Large intestine (tissue), 12 donors: ENCODE measurements around the gene RALGPS1. TPM values are rescaled to one million over a fixed set of nuclear protein-coding genes. Genes with fewer than 3 reads are reported as not detected.

Source experiments
- DNase-seq, 2 donors: peaks; one replicate each; pipeline versions ENCODE4 v3.0.0 to v3.0.0-alpha.2; 2013
- H3K27ac ChIP-seq: one replicate; pipeline ENCODE4 v1.5.1; 2013; ENCODE audit warnings: low read length
- H3K27me3 ChIP-seq: 2 replicates; pipeline ENCODE4 v1.6.1; 2013; ENCODE audit warnings: low read length; ENCODE audit not compliant: control insufficient read depth, insufficient read depth
- H3K36me3 ChIP-seq: 2 replicates; pipeline ENCODE4 v1.6.1; 2013; ENCODE audit warnings: low read length; ENCODE audit not compliant: control insufficient read depth, insufficient read depth
- H3K4me1 ChIP-seq: one replicate; pipeline ENCODE4 v1.6.1; 2013; ENCODE audit warnings: low read length; ENCODE audit not compliant: control insufficient read depth, insufficient read depth
- H3K4me3 ChIP-seq: one replicate; pipeline ENCODE4 v1.5.1; 2013; ENCODE audit warnings: low read length
- H3K9me3 ChIP-seq: one replicate; pipeline ENCODE4 v1.6.1; 2013; ENCODE audit warnings: mild to moderate bottlenecking, low read depth, low read length, moderate library complexity; ENCODE audit not compliant: control insufficient read depth
- WGBS: methylation state at CpG from one replicate; pipeline ENCODE4 v1.1.5; 2013; ENCODE audit warnings: low lambda C conversion rate; ENCODE audit not compliant: insufficient coverage; 5-methylcytosine and 5-hydroxymethylcytosine counted together
- long read RNA-seq, 11 donors: transcript quantifications; one replicate each; lab custom pipeline, GENCODE V29; 2026
- polyA plus RNA-seq: library from polyadenylated mRNA; unstranded; fragments of 120-200 nt; gene quantifications from one replicate; pipeline ENCODE4 v1.2.1, GENCODE V29; 2013

RALGPS1 gene, protein sequence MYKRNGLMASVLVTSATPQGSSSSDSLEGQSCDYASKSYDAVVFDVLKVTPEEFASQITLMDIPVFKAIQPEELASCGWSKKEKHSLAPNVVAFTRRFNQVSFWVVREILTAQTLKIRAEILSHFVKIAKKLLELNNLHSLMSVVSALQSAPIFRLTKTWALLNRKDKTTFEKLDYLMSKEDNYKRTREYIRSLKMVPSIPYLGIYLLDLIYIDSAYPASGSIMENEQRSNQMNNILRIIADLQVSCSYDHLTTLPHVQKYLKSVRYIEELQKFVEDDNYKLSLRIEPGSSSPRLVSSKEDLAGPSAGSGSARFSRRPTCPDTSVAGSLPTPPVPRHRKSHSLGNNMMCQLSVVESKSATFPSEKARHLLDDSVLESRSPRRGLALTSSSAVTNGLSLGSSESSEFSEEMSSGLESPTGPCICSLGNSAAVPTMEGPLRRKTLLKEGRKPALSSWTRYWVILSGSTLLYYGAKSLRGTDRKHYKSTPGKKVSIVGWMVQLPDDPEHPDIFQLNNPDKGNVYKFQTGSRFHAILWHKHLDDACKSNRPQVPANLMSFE
- polyA plus RNA-seq = 58.8 TPM
- long read RNA-seq, donor 1, partial matches to known transcripts = 5 of 6 reads
- long read RNA-seq, donor 1, other reads (novel, unspliced or antisense) = 0 of 6 reads
- long read RNA-seq, donor 2 = 0 reads
- long read RNA-seq, donor 3 = 0 reads
- long read RNA-seq, donor 4 = 0 reads
- long read RNA-seq, donor 5 = 0 reads
- long read RNA-seq, donor 6, partial matches to known transcripts = 0 of 2 reads
- long read RNA-seq, donor 6, other reads (novel, unspliced or antisense) = 0 of 2 reads
- long read RNA-seq, donor 7 = 0 reads
- long read RNA-seq, donor 8, partial matches to known transcripts = 5 of 6 reads
- long read RNA-seq, donor 8, other reads (novel, unspliced or antisense) = 0 of 6 reads
- long read RNA-seq, donor 9, full-length matches to known transcripts = 2 of 2 reads
- long read RNA-seq, donor 9, partial matches to known transcripts = 0 of 2 reads
- long read RNA-seq, donor 9, other reads (novel, unspliced or antisense) = 0 of 2 reads
- long read RNA-seq, donor 10 = 0 reads
- long read RNA-seq, donor 11 = 0 reads

GRCh38 chr9:126914458-126915280 is at the start of gene RALGPS1:
TSS of gene RALGPS1 (plus strand) at chr9:126914782. CDS start at chr9:126962290, 47,508 bp downstream.
- H3K4me3 ChIP-seq = peak within 1 kb of the TSS; percentile 73
- H3K9me3 ChIP-seq = no peaks in the 10 kb centered on the region
- no CpG with 5 or more reads among the region's 105 CpGs for WGBS
- H3K27ac ChIP-seq = peak within 1 kb of the TSS; percentile 94
- H3K36me3 ChIP-seq = no peaks in the 10 kb centered on the region
- peak; percentile 95 to 99 for DNase-seq
- no peaks in the 10 kb centered on the region for H3K27me3 ChIP-seq
- peaks cover 32% of the 10 kb centered on the region for H3K4me1 ChIP-seq

DNA sequence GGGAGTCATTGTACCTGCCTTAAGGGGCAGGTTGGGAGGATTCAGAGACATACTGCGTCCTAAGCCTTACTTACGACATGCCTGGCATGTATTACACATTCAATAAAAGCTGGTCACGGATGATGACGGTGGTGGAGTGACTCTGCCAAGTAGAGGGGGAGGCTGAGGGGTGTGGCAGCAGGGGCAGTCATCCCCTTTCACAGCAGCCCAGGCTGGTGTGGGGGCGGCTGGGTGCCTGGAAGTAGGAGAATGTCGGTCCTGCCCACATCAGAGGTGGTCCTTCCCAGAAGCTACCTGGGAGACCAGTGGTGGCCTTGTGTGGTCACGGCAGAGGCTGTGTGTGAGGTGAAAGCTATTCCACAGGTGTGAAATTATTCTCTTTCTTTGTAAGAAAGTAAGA is 45.2 kb upstream of the RALGPS1 start:
- H3K4me1 ChIP-seq = no peaks in the 10 kb centered on the region
- 67% methylated on average over 1 of the region's 7 CpGs for WGBS
- H3K4me3 ChIP-seq = no peak overlapping the region
- H3K36me3 ChIP-seq = peaks cover 35% of the 10 kb centered on the region
- DNase-seq = no peak
- no peak overlapping the region for H3K27ac ChIP-seq
- no peaks in the 10 kb centered on the region for H3K9me3 ChIP-seq
- no peaks in the 10 kb centered on the region for H3K27me3 ChIP-seq

- DNase-seq = no peak
- Histone ChIP-seq H3K36me3 (peaks cover 20% of the 10 kb centered on the region), H3K4me1 (no peaks in the 10 kb centered on the region), H3K27ac (no peak overlapping the region), H3K9me3 (no peaks in the 10 kb centered on the region), H3K27me3 (no peaks in the 10 kb centered on the region), H3K4me3 (no peak overlapping the region)
- WGBS = 94% methylated on average over 2 of the region's 4 CpGs
Measured at GRCh38 chr9:126872516-126872915, 42.1 kb upstream of the RALGPS1 start.

- no peak overlapping the region for H3K4me3 ChIP-seq
Measured at GRCh38 chr9:126874546-126875314, 39.9 kb upstream of the RALGPS1 start.

GRCh38 chr9:126875756-126876510 is 38.6 kb upstream of the RALGPS1 start:
- H3K27me3 ChIP-seq = no peaks in the 10 kb centered on the region
- no peak overlapping the region for H3K4me3 ChIP-seq
- H3K9me3 ChIP-seq = no peaks in the 10 kb centered on the region
- no peak overlapping the region for H3K27ac ChIP-seq
- WGBS = no CpG with 5 or more reads among the region's 4 CpGs
- peaks cover 24% of the 10 kb centered on the region for H3K36me3 ChIP-seq
- H3K4me1 ChIP-seq = no peaks in the 10 kb centered on the region
- DNase-seq = no peak

More at GRCh38 chr9:126874546-126875314, 39.9 kb upstream of the RALGPS1 start:
- Histone ChIP-seq H3K4me1 (no peaks in the 10 kb centered on the region), H3K27me3 (no peaks in the 10 kb centered on the region), H3K9me3 (no peaks in the 10 kb centered on the region), H3K36me3 (peaks cover 12% of the 10 kb centered on the region), H3K27ac (no peak overlapping the region)
- WGBS = 67% methylated on average over 1 of the region's 9 CpGs
- DNase-seq = no peak

DNA sequence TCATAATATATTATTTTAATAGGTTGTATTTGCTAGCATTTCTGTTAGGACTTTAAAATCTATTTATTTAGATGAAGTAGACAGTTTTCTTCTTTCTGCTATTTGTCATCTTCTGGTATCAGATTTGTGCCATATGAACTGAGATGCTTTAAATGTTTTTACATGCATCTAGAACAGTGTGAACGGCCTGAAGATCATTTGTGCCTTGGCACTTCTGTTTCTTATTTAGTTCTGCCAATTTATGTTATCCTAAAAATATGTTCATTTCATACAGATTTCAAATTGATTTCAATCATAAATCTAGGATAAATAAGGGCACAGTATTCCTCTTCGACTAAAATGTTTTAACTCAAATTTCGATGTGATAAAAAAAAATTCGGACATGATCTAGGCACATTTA is 38.1 kb upstream of the RALGPS1 start:
- DNase-seq = no peak
- no peak overlapping the region for H3K27ac ChIP-seq
- WGBS = 95% methylated on average over 3 of the region's 4 CpGs
- H3K27me3 ChIP-seq = no peaks in the 10 kb centered on the region
- H3K4me1 ChIP-seq = no peaks in the 10 kb centered on the region
- no peak overlapping the region for H3K4me3 ChIP-seq
- no peaks in the 10 kb centered on the region for H3K9me3 ChIP-seq
- peaks cover 28% of the 10 kb centered on the region for H3K36me3 ChIP-seq

DNA sequence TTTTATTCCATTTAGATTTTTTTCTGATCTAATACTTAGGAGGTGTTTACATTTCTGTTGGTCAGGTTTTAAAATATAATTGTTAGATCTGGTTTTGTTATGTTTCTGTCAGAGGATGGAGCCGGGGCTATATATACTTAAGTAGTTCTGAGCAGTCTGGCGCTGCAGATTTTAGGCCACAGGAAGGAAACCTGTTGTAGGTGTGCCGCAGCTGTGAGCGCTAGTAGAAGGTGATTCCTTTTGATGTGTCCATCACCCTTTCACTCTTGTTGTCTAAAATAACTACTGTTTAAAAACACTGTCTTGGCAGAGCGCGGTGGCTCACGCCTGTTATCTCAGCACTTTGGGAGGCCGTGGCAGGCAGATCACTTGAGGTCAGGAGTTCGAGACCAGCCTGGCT is 37.2 kb upstream of the RALGPS1 start:
- H3K4me1 ChIP-seq = no peaks in the 10 kb centered on the region
- no peak overlapping the region for H3K4me3 ChIP-seq
- DNase-seq = no peak
- H3K27ac ChIP-seq = no peak overlapping the region
- WGBS = no CpG with 5 or more reads among the region's 9 CpGs
- H3K9me3 ChIP-seq = no peaks in the 10 kb centered on the region
- no peaks in the 10 kb centered on the region for H3K27me3 ChIP-seq
- H3K36me3 ChIP-seq = peaks cover 32% of the 10 kb centered on the region

DNA sequence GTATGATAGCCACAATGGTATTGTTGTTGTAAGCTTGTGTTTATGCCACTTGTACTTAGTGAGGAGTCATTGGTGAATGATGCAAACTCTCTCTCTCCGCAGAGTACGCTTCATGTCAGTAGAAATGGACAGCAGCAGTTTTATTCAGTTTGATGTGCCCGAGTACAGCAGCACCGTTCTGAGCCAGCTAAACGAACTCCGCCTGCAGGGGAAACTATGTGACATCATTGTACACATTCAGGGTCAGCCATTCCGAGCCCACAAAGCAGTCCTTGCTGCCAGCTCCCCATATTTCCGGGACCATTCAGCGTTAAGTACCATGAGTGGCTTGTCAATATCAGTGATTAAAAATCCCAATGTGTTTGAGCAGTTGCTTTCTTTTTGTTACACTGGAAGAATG is 35.3 kb upstream of the RALGPS1 start:
- Histone ChIP-seq H3K36me3 (peaks cover 34% of the 10 kb centered on the region), H3K27ac (no peak overlapping the region), H3K4me1 (peaks cover 4% of the 10 kb centered on the region), H3K4me3 (no peak overlapping the region), H3K9me3 (no peaks in the 10 kb centered on the region), H3K27me3 (no peaks in the 10 kb centered on the region)
- no peak for DNase-seq
- no CpG with 5 or more reads among the region's 9 CpGs for WGBS
